LNCaP clone FGC (cell line): ENCODE data around the gene MEGF11.
A peak's percentile ranks its signal among the peaks of the same experiment; 100 is the strongest.

Source experiments
- DNase-seq: peaks from one replicate; pipeline ENCODE4 v3.0.0-alpha.2; 2011; ENCODE audit warnings: low read depth
- H3K4me3 ChIP-seq: 2 replicates; pipeline ENCODE4 v1.5.1; 2011; ENCODE audit warnings: mild to moderate bottlenecking, low read depth, low read length, control low read depth
- TF ChIP-seq, protein P1 (sequence below): IDR thresholded peaks from 2 replicates; pipeline ENCODE4 v1.5.1; 2012; ENCODE audit warnings: mild to moderate bottlenecking; ENCODE audit not compliant: control insufficient read depth, insufficient read depth; ENCODE audit errors: extremely low read depth

MEGF11 gene

DNA sequence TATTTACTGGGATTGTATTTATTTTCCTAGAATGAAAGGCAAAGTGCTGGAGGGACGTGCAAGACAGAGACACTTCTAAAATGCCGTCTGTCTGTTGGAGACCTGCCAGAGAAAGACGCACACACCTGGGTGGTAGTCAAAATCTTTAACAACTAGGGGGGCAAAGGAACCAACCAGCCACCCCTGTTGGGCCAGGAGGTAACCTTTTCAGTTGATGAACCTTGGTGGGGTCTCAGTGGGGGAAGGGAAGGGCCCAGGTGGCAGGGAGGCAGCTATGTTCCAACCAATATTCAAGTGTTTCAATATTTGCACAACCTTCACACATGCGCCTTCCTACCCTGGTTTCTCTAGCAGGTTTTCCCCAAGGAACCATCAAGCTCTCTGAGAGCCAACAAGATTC is 99.0 kb downstream of the MEGF11 start:
- TF ChIP-seq, protein P1, sequence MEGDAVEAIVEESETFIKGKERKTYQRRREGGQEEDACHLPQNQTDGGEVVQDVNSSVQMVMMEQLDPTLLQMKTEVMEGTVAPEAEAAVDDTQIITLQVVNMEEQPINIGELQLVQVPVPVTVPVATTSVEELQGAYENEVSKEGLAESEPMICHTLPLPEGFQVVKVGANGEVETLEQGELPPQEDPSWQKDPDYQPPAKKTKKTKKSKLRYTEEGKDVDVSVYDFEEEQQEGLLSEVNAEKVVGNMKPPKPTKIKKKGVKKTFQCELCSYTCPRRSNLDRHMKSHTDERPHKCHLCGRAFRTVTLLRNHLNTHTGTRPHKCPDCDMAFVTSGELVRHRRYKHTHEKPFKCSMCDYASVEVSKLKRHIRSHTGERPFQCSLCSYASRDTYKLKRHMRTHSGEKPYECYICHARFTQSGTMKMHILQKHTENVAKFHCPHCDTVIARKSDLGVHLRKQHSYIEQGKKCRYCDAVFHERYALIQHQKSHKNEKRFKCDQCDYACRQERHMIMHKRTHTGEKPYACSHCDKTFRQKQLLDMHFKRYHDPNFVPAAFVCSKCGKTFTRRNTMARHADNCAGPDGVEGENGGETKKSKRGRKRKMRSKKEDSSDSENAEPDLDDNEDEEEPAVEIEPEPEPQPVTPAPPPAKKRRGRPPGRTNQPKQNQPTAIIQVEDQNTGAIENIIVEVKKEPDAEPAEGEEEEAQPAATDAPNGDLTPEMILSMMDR, result no peak
- DNase-seq, result no peak
- H3K4me3 ChIP-seq, result no peak overlapping the region

DNA sequence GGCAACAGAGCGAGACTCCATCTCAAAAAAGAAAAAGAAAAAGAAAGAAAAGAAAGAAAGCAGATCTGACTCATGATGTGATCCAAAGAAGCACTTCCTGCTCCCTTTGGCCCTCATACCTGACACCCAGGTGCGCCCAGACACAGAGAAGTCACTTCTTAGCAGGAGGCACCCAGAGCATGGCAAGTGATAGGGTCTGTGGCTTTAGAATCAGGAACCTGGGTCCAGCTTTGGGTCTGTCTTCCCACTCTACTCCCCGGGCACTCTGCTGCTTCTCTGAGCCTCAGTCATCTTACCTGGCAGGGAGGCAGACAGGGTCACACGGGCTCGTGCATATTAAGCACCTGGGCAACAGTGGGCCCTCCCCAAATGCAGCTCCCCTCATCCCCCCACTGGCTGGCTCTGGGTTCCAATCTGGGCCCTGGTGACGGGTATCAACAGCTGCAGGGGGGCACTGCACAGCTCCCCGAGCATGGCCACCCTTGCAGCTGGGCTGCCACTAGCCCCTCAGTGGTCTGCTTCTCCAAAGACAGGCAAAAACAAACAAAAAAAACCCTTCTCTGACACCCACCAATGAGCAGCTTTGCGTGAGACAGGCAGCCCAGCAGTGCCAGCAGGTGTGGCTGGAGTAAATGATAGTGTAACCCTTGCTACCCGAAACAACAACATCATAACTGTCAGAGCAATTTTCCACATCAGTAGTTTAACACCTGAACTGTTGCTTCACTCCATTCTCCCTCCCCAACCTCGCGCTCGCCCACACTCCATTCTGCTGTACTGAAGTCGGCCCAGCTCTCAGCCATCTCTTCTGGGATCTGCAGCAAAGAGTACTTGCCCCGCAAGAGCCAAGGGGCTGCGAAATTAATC is 99.8 kb downstream of the MEGF11 start:
- no peak for DNase-seq
- TF ChIP-seq, protein P1, result no peak
- no peak overlapping the region for H3K4me3 ChIP-seq

DNA sequence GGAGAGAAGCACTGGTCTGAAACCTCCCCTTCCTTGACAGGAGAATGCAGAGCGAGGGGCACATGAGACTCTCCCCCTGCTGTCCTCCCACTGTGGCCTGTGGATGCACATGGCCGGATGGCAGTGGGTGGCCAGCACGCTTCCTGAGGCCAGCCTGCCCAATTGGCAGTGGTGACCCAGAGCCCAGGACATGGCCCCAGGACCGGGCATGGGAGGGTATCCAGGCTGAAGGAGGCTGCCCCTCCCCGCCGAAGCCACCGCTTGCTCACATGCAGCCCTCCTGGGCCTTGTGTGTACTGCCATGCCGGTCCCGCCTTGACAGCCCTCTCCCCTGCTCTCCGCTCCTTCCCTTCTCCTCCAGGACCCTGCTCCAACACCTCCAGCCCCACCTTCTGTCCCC is 100.9 kb downstream of the MEGF11 start:
- no peak for DNase-seq

DNA sequence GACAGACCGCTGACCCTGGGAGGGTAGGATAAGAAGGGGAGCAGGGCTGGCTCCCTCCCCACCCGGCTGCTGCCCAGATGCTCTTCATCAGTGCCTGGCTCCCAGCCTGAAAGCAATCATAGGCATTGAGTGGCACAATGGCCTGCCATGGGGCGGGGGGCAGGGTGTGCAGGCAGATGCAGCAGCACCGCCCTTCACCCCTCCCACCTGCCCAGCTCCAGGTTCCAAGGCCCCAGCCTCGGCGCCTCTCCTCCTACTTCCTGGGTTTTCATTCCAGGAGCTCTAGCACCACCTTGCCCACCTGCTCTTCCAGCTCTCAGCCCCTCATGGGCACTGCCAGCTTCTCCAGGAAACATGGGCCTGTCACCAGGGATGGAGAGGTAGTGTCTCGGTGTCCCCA is 101.7 kb downstream of the MEGF11 start:
- TF ChIP-seq, protein P1, result 0 out of 2 replicates have a peak, but pooled peaks have one; percentile 19
- H3K4me3 ChIP-seq, result no peak overlapping the region
- no peak for DNase-seq

More for the DNA sequence above, 100.9 kb downstream of the MEGF11 start:
- no peak overlapping the region for H3K4me3 ChIP-seq
- TF ChIP-seq, protein P1, result no peak

DNA sequence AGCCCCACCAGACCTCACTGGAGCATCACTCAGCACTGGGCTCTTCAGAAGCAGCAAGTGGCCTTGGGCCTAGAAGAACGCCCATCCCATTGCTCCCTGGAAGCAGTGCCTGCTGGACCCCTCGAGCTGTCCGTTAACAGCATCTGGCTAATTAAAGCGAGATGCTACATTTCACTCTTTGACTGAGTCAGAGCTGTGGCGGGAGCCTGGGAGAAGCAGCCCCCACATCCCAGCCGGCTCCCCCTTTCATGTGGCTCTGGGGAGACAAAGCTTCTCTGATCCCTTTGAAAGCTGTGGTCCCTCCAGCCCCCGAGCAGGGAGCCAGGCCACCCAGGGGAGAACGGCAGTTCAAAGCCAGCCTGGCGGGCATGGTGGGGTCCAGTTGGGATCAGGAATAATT is 103.7 kb downstream of the MEGF11 start:
- DNase-seq, result no peak
- no peak overlapping the region for H3K4me3 ChIP-seq
- TF ChIP-seq, protein P1, result no peak

DNA sequence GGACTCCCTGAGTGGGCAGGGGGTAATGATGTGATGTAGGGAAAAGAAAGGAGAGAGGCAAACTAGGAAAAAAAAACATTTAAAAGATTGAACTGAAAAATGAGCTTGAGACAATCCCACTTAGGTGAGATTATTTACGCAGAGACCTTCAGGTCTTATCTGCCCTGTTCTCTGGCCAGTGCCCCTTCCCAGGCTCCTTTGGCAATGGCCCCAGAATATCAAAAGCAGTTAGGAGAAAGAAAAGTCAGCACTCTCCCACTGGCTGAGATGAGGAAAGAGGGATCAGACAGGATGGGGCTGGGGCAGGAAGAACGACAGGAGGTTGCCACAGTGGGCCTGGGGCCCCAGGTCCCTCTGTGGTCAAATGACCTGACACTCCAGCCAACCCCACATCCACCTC is 105.4 kb downstream of the MEGF11 start:
- H3K4me3 ChIP-seq, result no peak overlapping the region
- no peak for DNase-seq
- TF ChIP-seq, protein P1, result no peak

DNA sequence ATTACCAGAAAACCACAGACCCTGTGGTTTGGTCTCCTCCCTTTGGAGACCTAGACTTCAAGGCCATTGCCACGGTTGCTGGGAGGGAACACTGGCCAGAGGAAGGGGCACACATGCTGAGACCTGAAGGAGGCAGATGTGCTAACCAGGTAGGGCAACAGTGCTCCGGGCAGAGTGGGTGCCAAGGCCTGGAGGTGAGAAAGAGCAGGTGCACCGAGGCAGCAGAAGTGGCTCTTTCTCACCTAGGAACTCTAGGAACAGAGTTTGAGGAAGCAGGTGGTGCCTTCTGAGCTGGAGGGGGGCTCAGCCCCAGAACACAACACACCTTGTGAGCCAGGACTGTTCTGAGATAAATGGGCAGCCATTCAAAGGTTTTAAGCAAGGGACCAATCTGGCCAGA is 106.1 kb downstream of the MEGF11 start:
- TF ChIP-seq, protein P1, result no peak
- H3K4me3 ChIP-seq, result no peak overlapping the region
- no peak for DNase-seq
